Activated CD8-positive, alpha-beta T cell treated with anti-CD3 and anti-CD28 coated beads, Interleukin-2, amount 10 ng/mL, durations not matched to agents 7 days and 5 days (primary cell): ENCODE results near the gene CGRRF1. TPM values are rescaled to one million over a fixed set of nuclear protein-coding genes. Genes with fewer than 3 reads are reported as not detected.

Experiments used
- ATAC-seq: fragments of 150-1000 bp; cut with Tn5 transposase; one replicate; pipeline ENCODE4 v1.10.0; 2021; ENCODE audit warnings: moderate library complexity
- CTCF ChIA-PET: fragments of 350-600 bp; sonication (Branson Sonifier 250); formaldehyde crosslinking; loops from one replicate; lab custom pipeline; 2021; ENCODE audit warnings: antibody characterized with exemption; lab: Charles Lee
- POLR2A ChIA-PET: fragments of 350-600 bp; sonication (Branson Sonifier 250); formaldehyde crosslinking; loops from one replicate; lab custom pipeline; 2021; ENCODE audit warnings: antibody characterized with exemption; lab: Charles Lee
- DNase-seq: peaks from one replicate; pipeline ENCODE4 v3.0.0-alpha.2; 2020
- H3K27ac Mint-ChIP-seq: one replicate; pipeline ENCODE4 v1.8.0; 2021; ENCODE audit warnings: mild to moderate bottlenecking, mixed read lengths
- H3K27me3 Mint-ChIP-seq: one replicate; pipeline ENCODE4 v1.8.0; 2021; ENCODE audit warnings: low read depth, mixed read lengths
- H3K36me3 Mint-ChIP-seq: one replicate; pipeline ENCODE4 v1.8.0; 2021; ENCODE audit warnings: low read depth, mixed read lengths
- H3K4me1 Mint-ChIP-seq: one replicate; pipeline ENCODE4 v1.8.0; 2021; ENCODE audit warnings: low read depth, mixed read lengths
- H3K4me3 Mint-ChIP-seq: one replicate; pipeline ENCODE4 v1.8.0; 2021; ENCODE audit warnings: mild to moderate bottlenecking, mixed read lengths
- H3K9me3 Mint-ChIP-seq: one replicate; pipeline ENCODE4 v1.8.0; 2022; ENCODE audit warnings: mixed read lengths; ENCODE audit not compliant: insufficient read depth
- total RNA-seq, 2 experiments: library from RNA; stranded (reverse); gene quantifications; one replicate each; pipeline ENCODE4 v1.2.3, GENCODE V29; 2021

The CGRRF1 gene
- total RNA-seq, 2 experiments from 2014 or later: 13.6 to 13.7 TPM

DNA sequence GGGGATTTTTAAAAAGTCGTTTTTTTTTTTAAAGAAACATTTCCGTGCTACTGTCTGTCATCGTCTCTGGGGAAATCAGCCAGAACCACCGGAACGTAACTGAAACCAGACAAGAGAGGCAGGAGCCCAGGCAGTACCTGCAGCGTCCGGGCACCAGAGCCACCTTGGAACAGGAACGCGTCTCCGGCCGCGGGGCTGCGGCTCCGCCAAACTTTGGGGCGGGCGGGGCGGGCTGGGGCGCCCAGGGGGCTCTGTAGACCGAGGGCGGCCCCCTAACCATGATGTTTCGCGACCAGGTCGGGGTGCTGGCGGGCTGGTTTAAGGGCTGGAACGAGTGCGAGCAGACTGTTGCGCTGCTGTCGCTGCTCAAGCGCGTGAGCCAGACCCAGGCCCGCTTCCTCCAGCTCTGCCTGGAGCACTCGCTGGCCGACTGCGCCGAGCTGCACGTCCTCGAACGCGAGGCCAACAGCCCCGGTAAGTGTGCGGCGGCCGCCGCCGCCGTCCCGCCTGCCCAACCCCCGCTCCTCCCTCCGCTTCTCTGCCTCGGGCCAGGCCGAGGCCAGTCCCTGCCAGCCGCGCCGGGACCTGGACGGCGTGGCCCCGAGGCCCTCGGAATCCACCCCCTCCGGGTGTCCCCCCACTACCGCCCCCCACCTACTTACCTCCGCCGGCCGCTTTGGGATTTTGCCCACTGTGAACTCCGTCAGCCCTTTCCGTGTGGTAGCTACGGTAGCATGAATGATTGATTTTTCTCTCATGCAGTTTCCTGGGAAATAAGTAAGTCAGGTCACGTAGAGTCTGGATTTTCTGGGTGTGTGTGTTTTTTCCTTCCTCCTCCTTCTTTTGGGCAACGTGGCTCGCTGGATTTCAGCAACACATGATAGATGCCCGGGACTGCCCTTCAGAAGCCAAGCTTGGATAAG is 58.2 kb downstream of the CGRRF1 start:
- Mint-ChIP-seq H3K9me3 (peaks cover 8% of the 10 kb centered on the region), H3K4me1 (peaks cover 23% of the 10 kb centered on the region), H3K36me3 (peaks cover 7% of the 10 kb centered on the region), H3K27ac (peak overlapping the region; percentile 87), H3K4me3 (peak overlapping the region; percentile 94), H3K27me3 (peaks cover 14% of the 10 kb centered on the region)
- DNase-seq (peak; percentile 61), ATAC-seq (peak; percentile 29)
- POLR2A ChIA-PET: interaction anchor here (0.7 to 3.7 kb wide), 8 partner anchors 59 to 344 kb away, joined by 3 to 20 read pairs (median 4); no protein-coding TSS in a partner anchor
- CTCF ChIA-PET: interaction anchor here (0.6 to 8.7 kb wide), 18 partner anchors 10 to 477 kb away, joined by 3 to 318 read pairs (median 4); no protein-coding TSS in a partner anchor

- peaks cover 15% of the 10 kb centered on the region for H3K36me3 Mint-ChIP-seq
- peaks cover 15% of the 10 kb centered on the region for H3K9me3 Mint-ChIP-seq
- H3K27ac Mint-ChIP-seq: no peak overlapping the region
- H3K27me3 Mint-ChIP-seq: peaks cover 14% of the 10 kb centered on the region
- ATAC-seq (no peak), DNase-seq (no peak)
- H3K4me1 Mint-ChIP-seq: peaks cover 23% of the 10 kb centered on the region
- H3K4me3 Mint-ChIP-seq: no peak overlapping the region
- POLR2A ChIA-PET: interaction anchor here (1.0 to 1.2 kb wide), 2 partner anchors 154 to 343 kb away, joined by 3 to 5 read pairs; no protein-coding TSS in a partner anchor
- CTCF ChIA-PET: interaction anchor here (0.5 to 8.7 kb wide), 11 partner anchors 9 to 236 kb away, joined by 3 to 318 read pairs (median 4); no protein-coding TSS in a partner anchor
Measured at GRCh38 chr14:54568821-54569595, 59.3 kb downstream of the CGRRF1 start.

GRCh38 chr14:54570047-54570446 is 60.3 kb downstream of the CGRRF1 start:
- H3K27ac Mint-ChIP-seq: no peak overlapping the region

GRCh38 chr14:54570631-54571415 is 61.1 kb downstream of the CGRRF1 start:
- H3K27ac Mint-ChIP-seq: no peak overlapping the region
- H3K36me3 Mint-ChIP-seq: peaks cover 15% of the 10 kb centered on the region
- peaks cover 13% of the 10 kb centered on the region for H3K4me1 Mint-ChIP-seq
- H3K27me3 Mint-ChIP-seq: peaks cover 14% of the 10 kb centered on the region
- no peak overlapping the region for H3K4me3 Mint-ChIP-seq
- ChIA-PET CTCF (interaction anchor here (5.7 kb wide), 1 partner anchor 204 kb away, joined by 42 read pairs; no protein-coding TSS in a partner anchor), POLR2A (no interaction called here)
- H3K9me3 Mint-ChIP-seq: peaks cover 15% of the 10 kb centered on the region
- DNase-seq: no peak
- no peak for ATAC-seq

More at GRCh38 chr14:54570047-54570446, 60.3 kb downstream of the CGRRF1 start:
- Mint-ChIP-seq H3K4me1 (peaks cover 13% of the 10 kb centered on the region), H3K27me3 (peaks cover 14% of the 10 kb centered on the region), H3K4me3 (no peak overlapping the region), H3K36me3 (peaks cover 15% of the 10 kb centered on the region), H3K9me3 (peaks cover 15% of the 10 kb centered on the region)
- no peak for DNase-seq
- CTCF ChIA-PET: interaction anchor here (5.7 to 8.7 kb wide), 2 partner anchors 205 kb away, joined by 42 to 318 read pairs; no protein-coding TSS in a partner anchor
- ATAC-seq: no peak
- POLR2A ChIA-PET: no interaction called here

DNA sequence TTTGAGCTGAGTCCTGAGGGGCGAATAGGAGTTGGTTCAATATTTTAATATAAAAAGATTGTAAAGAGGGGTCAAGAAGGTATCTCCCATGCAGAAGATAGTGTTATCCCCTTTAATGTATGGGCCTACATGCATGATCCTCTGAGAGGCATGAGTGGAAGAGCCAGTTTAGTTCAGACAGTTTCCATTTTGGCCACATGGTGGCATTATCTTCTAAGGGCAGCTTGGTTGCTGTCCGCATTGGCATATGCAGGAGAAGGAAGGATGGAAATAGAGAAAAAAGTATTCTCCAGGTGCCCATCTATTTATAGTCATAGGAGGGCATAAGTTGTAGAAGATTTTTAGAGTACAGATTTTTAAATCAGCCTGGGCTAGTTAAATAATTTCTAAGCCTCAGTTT is 62.6 kb downstream of the CGRRF1 start:
- POLR2A ChIA-PET: no interaction called here
- Mint-ChIP-seq H3K27me3 (peaks cover 15% of the 10 kb centered on the region), H3K36me3 (peaks cover 15% of the 10 kb centered on the region), H3K27ac (no peak overlapping the region), H3K9me3 (peaks cover 15% of the 10 kb centered on the region), H3K4me3 (no peak overlapping the region), H3K4me1 (peaks cover 12% of the 10 kb centered on the region)
- ATAC-seq: no peak
- peak; percentile 48 for DNase-seq
- CTCF ChIA-PET: interaction anchor here (0.8 to 5.7 kb wide), 7 partner anchors 8 to 206 kb away, joined by 3 to 42 read pairs (median 4); no protein-coding TSS in a partner anchor

DNA sequence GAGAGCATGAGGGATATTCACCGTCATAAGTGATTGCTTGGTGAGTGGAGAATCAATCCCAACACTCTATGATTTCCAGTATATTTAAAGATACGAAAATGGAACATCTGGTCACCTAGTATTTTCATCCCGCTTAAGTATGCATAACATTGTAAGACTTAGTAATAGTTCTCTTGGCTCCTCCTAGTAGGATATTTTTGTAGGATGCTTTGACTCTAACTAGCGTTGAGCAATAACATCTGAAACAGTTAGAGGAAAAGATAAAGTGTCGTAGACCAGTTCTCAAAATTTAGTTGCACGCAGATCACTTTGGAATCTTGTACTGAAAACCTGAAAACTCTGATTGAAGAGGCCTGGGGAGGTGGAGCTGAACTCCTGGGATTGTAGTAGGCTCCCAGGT is 64.8 kb downstream of the CGRRF1 start:
- CTCF ChIA-PET: interaction anchor here (1.3 to 5.7 kb wide), 3 partner anchors 69 to 200 kb away, joined by 3 to 42 read pairs (median 3); no protein-coding TSS in a partner anchor
- peaks cover 15% of the 10 kb centered on the region for H3K9me3 Mint-ChIP-seq
- DNase-seq (no peak), ATAC-seq (no peak)
- peaks cover 15% of the 10 kb centered on the region for H3K36me3 Mint-ChIP-seq
- no peak overlapping the region for H3K27ac Mint-ChIP-seq
- H3K4me3 Mint-ChIP-seq: no peak overlapping the region
- H3K27me3 Mint-ChIP-seq: peaks cover 7% of the 10 kb centered on the region
- POLR2A ChIA-PET: no interaction called here
- H3K4me1 Mint-ChIP-seq: no peaks in the 10 kb centered on the region

GRCh38 chr14:54577494-54577893 is 67.8 kb downstream of the CGRRF1 start:
- no peak for DNase-seq
- H3K9me3 Mint-ChIP-seq: peaks cover 8% of the 10 kb centered on the region
- H3K27ac Mint-ChIP-seq: no peak overlapping the region
- POLR2A ChIA-PET: no interaction called here
- no peaks in the 10 kb centered on the region for H3K4me1 Mint-ChIP-seq
- H3K36me3 Mint-ChIP-seq: peaks cover 10% of the 10 kb centered on the region
- CTCF ChIA-PET: interaction anchor here (0.6 to 1.4 kb wide), 3 partner anchors 9 to 196 kb away, joined by 3 to 4 read pairs (median 4); no protein-coding TSS in a partner anchor
- ATAC-seq: no peak
- H3K27me3 Mint-ChIP-seq: peaks cover 2% of the 10 kb centered on the region
- H3K4me3 Mint-ChIP-seq: no peak overlapping the region

DNA sequence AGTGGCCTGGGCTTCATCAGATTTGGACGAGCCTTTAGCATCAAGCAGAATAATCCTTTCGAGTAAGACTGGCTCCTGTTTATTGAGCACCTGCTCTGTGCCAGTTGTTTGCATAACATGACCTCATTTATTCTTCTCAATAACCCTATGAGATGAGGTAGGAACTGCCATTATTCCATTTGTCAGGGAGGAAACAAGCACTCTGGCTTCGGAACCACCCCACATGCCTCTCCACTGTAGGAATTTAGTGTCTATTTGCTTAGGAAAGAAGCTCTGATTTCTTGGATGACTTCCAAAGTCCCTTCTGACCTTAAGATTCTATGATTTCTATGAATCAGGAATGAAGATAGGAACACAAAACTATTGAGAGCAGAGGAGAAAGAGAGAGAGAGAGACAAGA is 68.3 kb downstream of the CGRRF1 start:
- ATAC-seq: no peak
- H3K9me3 Mint-ChIP-seq: peaks cover 7% of the 10 kb centered on the region
- ChIA-PET CTCF (interaction anchor here (0.6 to 1.4 kb wide), 3 partner anchors 10 to 195 kb away, joined by 3 to 4 read pairs (median 4); no protein-coding TSS in a partner anchor), POLR2A (no interaction called here)
- DNase-seq: no peak
- H3K4me3 Mint-ChIP-seq: no peak overlapping the region
- H3K4me1 Mint-ChIP-seq: no peaks in the 10 kb centered on the region
- no peak overlapping the region for H3K27ac Mint-ChIP-seq
- peaks cover 8% of the 10 kb centered on the region for H3K36me3 Mint-ChIP-seq
- peaks cover 2% of the 10 kb centered on the region for H3K27me3 Mint-ChIP-seq

DNA sequence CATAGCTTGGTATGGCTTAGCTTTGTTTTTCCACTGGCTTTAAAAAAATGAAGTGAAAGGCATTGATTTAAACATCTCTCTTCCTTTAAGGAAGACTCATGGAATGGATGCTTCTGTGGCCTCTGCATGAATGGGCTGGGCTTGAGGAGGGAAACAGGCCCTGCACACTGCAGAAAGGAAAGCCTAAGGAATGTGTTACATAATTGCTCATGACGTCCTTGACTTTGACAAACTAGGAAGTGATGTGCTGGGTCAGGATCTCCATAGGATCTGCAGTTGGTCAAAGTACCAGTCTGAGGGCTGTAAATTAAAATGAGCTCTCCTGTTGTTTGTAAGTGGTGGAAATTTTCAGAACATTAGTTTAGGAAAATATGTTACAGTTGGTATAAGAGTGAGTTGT is 69.9 kb downstream of the CGRRF1 start:
- no peak for ATAC-seq
- Mint-ChIP-seq H3K27ac (no peak overlapping the region), H3K36me3 (no peaks in the 10 kb centered on the region), H3K27me3 (peaks cover 2% of the 10 kb centered on the region), H3K4me3 (no peak overlapping the region), H3K4me1 (no peaks in the 10 kb centered on the region), H3K9me3 (no peaks in the 10 kb centered on the region)
- no peak for DNase-seq
- ChIA-PET CTCF (interaction anchor here (1.0 kb wide), 1 partner anchor 194 kb away, joined by 4 read pairs; no protein-coding TSS in a partner anchor), POLR2A (no interaction called here)

- no peaks in the 10 kb centered on the region for H3K9me3 Mint-ChIP-seq
- CTCF ChIA-PET: interaction anchor here (0.6 kb wide), 1 partner anchor 89 kb away, joined by 4 read pairs; no protein-coding TSS in a partner anchor
- ATAC-seq: no peak
Measured at GRCh38 chr14:54580933-54581332, 71.2 kb downstream of the CGRRF1 start.

More at GRCh38 chr14:54580933-54581332, 71.2 kb downstream of the CGRRF1 start:
- Mint-ChIP-seq H3K36me3 (no peaks in the 10 kb centered on the region), H3K27me3 (peaks cover 4% of the 10 kb centered on the region), H3K4me1 (no peaks in the 10 kb centered on the region), H3K4me3 (no peak overlapping the region), H3K27ac (no peak overlapping the region)
- POLR2A ChIA-PET: no interaction called here
- DNase-seq: no peak
